Left ventricle myocardium superior (tissue), 1 donor: ENCODE measurements around the gene DCDC2C. TPM values are rescaled to one million over a fixed set of nuclear protein-coding genes. Genes with fewer than 3 reads are reported as not detected.

ENCODE experiments used
- ATAC-seq: fragments of 200-7000 bp; cut with Tn5 transposase; one replicate; pipeline ENCODE4 v1.9.1; 2020; ENCODE audit warnings: mild to moderate bottlenecking, moderate library complexity
- DNase-seq: peaks from one replicate; pipeline ENCODE4 v3.0.0-alpha.2; 2020
- intact Hi-C: fragments of 100-400 bp; cut with micrococcal nuclease; formaldehyde crosslinking; loops from one replicate; pipeline ENCODE4 v1.11.0; 2022
- total RNA-seq: library from RNA; stranded (reverse); fragmentation: NEBNext Ultra II Directional; extraction: Animal tissue kit (Norgen Biotek cat#: 25700); gene quantifications from one replicate; pipeline ENCODE4 v1.2.1, GENCODE V29; 2021
- donor health status: DM: no; HTN: yes; CAD: no; lungs with severe emphysema.

The DCDC2C gene
- total RNA-seq, 1 donor from 2014 or later, result not detected

- ATAC-seq (peak; percentile 36), DNase-seq (no peak)
- intact Hi-C loops, result no loop called here
Observed at GRCh38 chr2:3864943-3865865, 161.8 kb downstream of the DCDC2C start.

- ATAC-seq (no peak), DNase-seq (no peak)
- intact Hi-C loops, result no loop called here
Observed at GRCh38 chr2:3867469-3867868, 164.1 kb downstream of the DCDC2C start.

GRCh38 chr2:3868012-3868805 lies 164.8 kb downstream of the DCDC2C start:
- DNase-seq, result no peak
- ATAC-seq, result no peak
- intact Hi-C loops, result no loop called here

GRCh38 chr2:3870222-3870621 lies 166.8 kb downstream of the DCDC2C start:
- intact Hi-C loops, result no loop called here
- no peak for DNase-seq
- no peak for ATAC-seq

- ATAC-seq, result no peak
- intact Hi-C loops, result no loop called here
- DNase-seq, result no peak
Observed at GRCh38 chr2:3871002-3871401, 167.6 kb downstream of the DCDC2C start.

GRCh38 chr2:3872451-3872850 lies 169.1 kb downstream of the DCDC2C start:
- intact Hi-C loops, result no loop called here
- ATAC-seq (no peak), DNase-seq (no peak)

GRCh38 chr2:3873899-3874298 lies 170.5 kb downstream of the DCDC2C start:
- ATAC-seq (no peak), DNase-seq (no peak)
- intact Hi-C loops, result no loop called here

- no peak for ATAC-seq
- intact Hi-C loops, result no loop called here
- no peak for DNase-seq
Observed at GRCh38 chr2:3876221-3876620, 172.8 kb downstream of the DCDC2C start.

GRCh38 chr2:3876685-3877084 lies 173.3 kb downstream of the DCDC2C start:
- intact Hi-C loops, result no loop called here
- DNase-seq (no peak), ATAC-seq (no peak)

- intact Hi-C loops, result no loop called here
- DNase-seq, result no peak
- no peak for ATAC-seq
Observed at GRCh38 chr2:3885629-3886628, 182.6 kb downstream of the DCDC2C start.

GRCh38 chr2:3895021-3895420 lies 191.6 kb downstream of the DCDC2C start:
- intact Hi-C loops, result no loop called here
- ATAC-seq (no peak), DNase-seq (no peak)

Other genes starting within 250 kb of the DCDC2C start
- gene ADI1, start 184.0 kb upstream of the DCDC2C start, total RNA-seq, result 153 TPM
- 22.9 TPM for gene RNASEH1, start 145.2 kb upstream of the DCDC2C start, total RNA-seq
- gene RPS7, start 128.3 kb upstream of the DCDC2C start, total RNA-seq, result 574 TPM
- gene COLEC11, start 108.5 kb upstream of the DCDC2C start, total RNA-seq, result 2.1 TPM
- gene ALLC, start 45.4 kb upstream of the DCDC2C start, total RNA-seq, result not detected